A549 (cell line): Measurements from ENCODE around the gene BEST2. TPM values are rescaled to one million over a fixed set of nuclear protein-coding genes. Genes with fewer than 3 reads are reported as not detected.

ENCODE experiments used
- ATAC-seq, 2 experiments: fragments of 200-7000 bp in 1 of 2; fragments of >200 bp in 1 of 2; cut with Nextera tagmentation in 1 of 2; cut with Tn5 transposase in 1 of 2; 3 replicates each; pipeline versions ENCODE4 v1.8.0 to v1.9.1; 2018 to 2020; ENCODE audit warnings: mild to moderate bottlenecking in 1 of 2, moderate library complexity in 1 of 2
- CTCF ChIA-PET: fragments of 300-600 bp; sonication (Branson Sonifier 250); formaldehyde crosslinking; extraction: SDS; loops from one replicate; lab custom pipeline; 2021; ENCODE audit warnings: antibody characterized with exemption, inconsistent platforms; lab: Yijun Ruan, JAX
- POLR2A ChIA-PET: fragments of 350-600 bp; formaldehyde crosslinking; extraction: SDS; loops from one replicate; lab custom pipeline; 2021; ENCODE audit warnings: antibody characterized with exemption, inconsistent platforms; lab: Yijun Ruan, JAX
- DNase-seq, 2 experiments: peaks; one replicate each; pipeline versions ENCODE4 v3.0.0 to v3.0.0-alpha.2; 2011 to 2016; ENCODE audit warnings: low read depth in 1 of 2, low spot score in 1 of 2
- FAIRE-seq: peaks from 2 replicates; lab custom pipeline; 2011; peaks lifted over from hg19 to GRCh38; lab: Jason Lieb, UNC
- H3K27ac ChIP-seq, 2 experiments: fragments of >200 bp; sonication (Bioruptor Twin); formaldehyde crosslinking; 3 replicates each; pipeline ENCODE4 v1.5.1; 2016 to 2017
- H3K4me1 ChIP-seq: fragments of >200 bp; sonication (Bioruptor Twin); formaldehyde crosslinking; 3 replicates; pipeline ENCODE4 v1.6.1; 2016
- H3K4me2 ChIP-seq: fragments of >200 bp; sonication (Bioruptor Twin); formaldehyde crosslinking; 3 replicates; pipeline ENCODE4 v1.6.1; 2016
- H3K4me3 ChIP-seq: fragments of >200 bp; sonication (Bioruptor Twin); formaldehyde crosslinking; 3 replicates; pipeline ENCODE4 v1.5.1; 2016
- H3K9me3 ChIP-seq: fragments of >200 bp; sonication (Bioruptor Twin); formaldehyde crosslinking; 3 replicates; pipeline ENCODE4 v1.6.1; 2016
- CEBPB ChIP-seq, 2 experiments: fragments of >200 bp in 1 of 2; sonication (Bioruptor Twin) in 1 of 2; formaldehyde crosslinking in 1 of 2; IDR thresholded peaks; 2 replicates each; pipeline ENCODE4 v1.6.1; 2012 to 2016
- CHD4 ChIP-seq: fragments of 200-600 bp; sonication (generic); IDR thresholded peaks from 2 replicates; pipeline ENCODE4 v1.6.1; 2016; ENCODE audit warnings: antibody characterized with exemption, mild to moderate bottlenecking, borderline replicate concordance
- CTCF ChIP-seq: fragments of >200 bp; sonication (Bioruptor Twin); formaldehyde crosslinking; IDR thresholded peaks from 3 replicates; pipeline ENCODE4 v1.5.1; 2016
- EP300 ChIP-seq, 2 experiments: fragments of >200 bp; sonication (Bioruptor Twin); formaldehyde crosslinking; IDR thresholded peaks; 2 replicates in 1 of 2; 3 replicates in 1 of 2; pipeline ENCODE4 v1.6.1; 2016 to 2017
- ESRRA ChIP-seq: fragments of 150-350 bp; IDR thresholded peaks from 2 replicates; pipeline ENCODE4 v1.6.1; 2014; ENCODE audit warnings: mild to moderate bottlenecking, low read length, borderline replicate concordance
- FOSB ChIP-seq: fragments of 250-450 bp; sonication (Bioruptor Pico); IDR thresholded peaks from 2 replicates; pipeline ENCODE4 v1.5.0; 2020; ENCODE audit warnings: mild to moderate bottlenecking, moderate library complexity
- HES2 ChIP-seq: fragments of >200 bp; sonication (Bioruptor Twin); formaldehyde crosslinking; IDR thresholded peaks from 2 replicates; pipeline ENCODE4 v1.6.1; 2016
- HOXA7 ChIP-seq: fragments of 250-450 bp; sonication (Bioruptor Pico); IDR thresholded peaks from 2 replicates; pipeline ENCODE4 v1.5.0; 2020; ENCODE audit warnings: mild to moderate bottlenecking, moderate library complexity
- MAFK ChIP-seq: fragments of 450-650 bp; IDR thresholded peaks from 2 replicates; pipeline ENCODE4 v1.6.1; 2014; ENCODE audit not compliant: partially characterized antibody
- MAX ChIP-seq: IDR thresholded peaks from 2 replicates; pipeline ENCODE4 v1.6.1; 2012
- RAD21 ChIP-seq, 2 experiments: fragments of >200 bp in 1 of 2; sonication (Bioruptor Twin) in 1 of 2; formaldehyde crosslinking in 1 of 2; IDR thresholded peaks in 1 of 2; conservative IDR thresholded peaks in 1 of 2; 2 replicates in 1 of 2; 3 replicates in 1 of 2; pipeline ENCODE4 v1.6.1; 2012 to 2018; ENCODE audit warnings: inconsistent platforms in 1 of 2
- RNF2 ChIP-seq: fragments of 200-600 bp; sonication (generic); IDR thresholded peaks from 2 replicates; pipeline ENCODE4 v1.6.1; 2016; ENCODE audit warnings: low read depth, mild to moderate bottlenecking, antibody characterized with exemption, moderate library complexity, borderline replicate concordance
- ZFP36 ChIP-seq: fragments of 450-650 bp; IDR thresholded peaks from 2 replicates; pipeline ENCODE4 v1.6.1; 2014; ENCODE audit warnings: borderline replicate concordance; ENCODE audit not compliant: partially characterized antibody
- WGBS: methylation state at CpG from one replicate; pipeline ENCODE4 v1.1.6; 2017; ENCODE audit errors: missing lambda C conversion rate; 5-methylcytosine and 5-hydroxymethylcytosine counted together
- polyA plus RNA-seq, 4 experiments: library from polyadenylated mRNA; depleted of rRNA in 3 of 4; stranded (reverse); fragments of >200 nt; fragmentation: RNase III in 1 of 4; extraction: RNeasy Plus Mini Kit Qiagen cat#74134 plus additional on column Dnase treatment in 1 of 4; gene quantifications; 2 replicates in 3 of 4; 3 replicates in 1 of 4; pipeline ENCODE4 v1.2.3, GENCODE V29; 2011 to 2017
- TF ChIP-seq, protein P1 (sequence below): fragments of 200-600 bp; sonication (generic); IDR thresholded peaks from 2 replicates; pipeline ENCODE4 v1.6.1; 2016; ENCODE audit warnings: antibody characterized with exemption, mild to moderate bottlenecking, moderate library complexity

BEST2 gene
- polyA plus RNA-seq, 2 of the 4 experiments (the other 2 are of a cell fraction), result not detected

- POLR2A ChIA-PET, result no interaction called here
- WGBS, result 37% methylated on average over 10 of the region's 10 CpGs
- no peaks in the 10 kb centered on the region for H3K9me3 ChIP-seq
- no peak overlapping the region for H3K4me3 ChIP-seq
- H3K4me2 ChIP-seq, result peak overlapping the region; percentile 99
- DNase-seq (no peak), FAIRE-seq (no peak), ATAC-seq (peak; percentile 0 to 6; a peak in 4 of 6 replicates)
- CTCF ChIA-PET, result no interaction called here
- peak overlapping the region; percentile 96 to 99 for H3K27ac ChIP-seq
- TF ChIP-seq CEBPB (IDR thresholded peaks at IDR 0.05) (no peak), MAX (no peak; the same call in 1 of the 2 replicates), MAFK (peak; percentile 7), HOXA7 (CRISPR knock-in tag) (0 out of 2 replicates have a peak, but pooled peaks have one; percentile 20)
- peaks cover 80% of the 10 kb centered on the region for H3K4me1 ChIP-seq
These were observed 32.8 kb downstream of the BEST2 start for GRCh38 chr19:12784394-12784870.

DNA sequence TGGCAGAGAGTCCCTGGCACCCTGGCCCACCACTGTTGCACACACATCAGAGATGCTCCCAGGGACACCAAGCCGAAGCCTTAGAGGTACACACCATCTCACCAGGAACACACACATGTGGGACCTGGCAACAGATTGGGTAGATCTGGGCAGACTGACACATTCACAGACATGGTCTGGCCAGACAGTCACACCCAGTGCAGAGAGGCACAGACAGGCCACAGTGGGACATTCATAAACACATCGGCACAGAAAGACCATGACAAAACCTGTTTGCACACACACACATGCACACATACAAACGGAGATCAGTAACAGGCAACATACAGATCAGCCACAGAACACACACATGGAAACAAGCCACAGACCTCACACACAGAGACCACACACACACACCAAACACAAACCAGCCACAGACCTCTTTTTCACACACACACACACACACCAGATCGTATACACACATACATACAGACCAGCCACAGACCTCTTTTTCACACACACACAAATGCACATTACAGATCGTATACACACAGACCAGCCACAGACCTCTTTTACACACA lies 33.4 kb downstream of the BEST2 start:
- ChIA-PET CTCF (interaction anchor here (5.0 kb wide), 1 partner anchor 8 kb away, joined by 58 read pairs; no protein-coding TSS in a partner anchor), POLR2A (no interaction called here)
- peak overlapping the region; percentile 99 for H3K4me2 ChIP-seq
- 69% methylated on average over 5 of the region's 5 CpGs for WGBS
- H3K27ac ChIP-seq, result peak overlapping the region; percentile 96 to 99
- H3K9me3 ChIP-seq, result no peaks in the 10 kb centered on the region
- no peak overlapping the region for H3K4me3 ChIP-seq
- ATAC-seq (no peak; a peak in 1 of 6 replicates), DNase-seq (peak in 1 of 2 experiments; percentile 37), FAIRE-seq (no peak)
- no peak for TF ChIP-seq HOXA7 (CRISPR knock-in tag)
- no peak for TF ChIP-seq ZFP36
- TF ChIP-seq RNF2, result no peak
- no peak for TF ChIP-seq MAX
- no peak for TF ChIP-seq CTCF
- TF ChIP-seq FOSB (CRISPR knock-in tag), result no peak
- TF ChIP-seq CHD4, result no peak
- peaks cover 75% of the 10 kb centered on the region for H3K4me1 ChIP-seq

DNA sequence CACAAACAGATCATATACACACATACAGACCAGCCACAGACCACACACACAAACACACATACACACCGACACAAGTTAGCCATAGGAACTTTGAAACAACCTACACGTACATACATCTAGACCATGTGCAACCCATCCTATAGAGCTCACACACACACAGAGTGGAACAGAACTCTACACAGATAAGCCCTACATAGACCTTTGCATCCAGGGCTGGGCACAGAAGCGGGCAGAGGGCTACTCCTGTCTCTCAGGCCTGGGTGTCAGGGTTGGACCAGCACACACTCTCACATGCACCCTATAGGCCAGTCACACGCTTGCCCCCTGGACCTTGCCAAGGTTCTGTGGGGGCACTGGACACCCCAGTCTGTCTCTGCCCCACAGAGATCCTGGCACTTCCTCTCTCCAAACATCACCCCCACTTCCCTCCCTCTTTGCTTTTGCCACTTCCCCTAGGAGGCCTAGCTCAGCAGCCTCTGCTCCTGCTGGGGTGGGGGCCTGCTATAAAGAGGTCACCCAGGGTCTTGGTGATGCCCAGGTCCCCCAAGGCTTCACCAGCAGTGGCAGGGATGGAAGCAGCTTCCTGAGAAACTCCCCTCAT lies 33.9 kb downstream of the BEST2 start:
- TF ChIP-seq RAD21 (conservative IDR thresholded peaks at IDR 0.05 in 1 of 2, IDR thresholded peaks at IDR 0.05 in 1 of 2), result no peak
- TF ChIP-seq, protein P1, sequence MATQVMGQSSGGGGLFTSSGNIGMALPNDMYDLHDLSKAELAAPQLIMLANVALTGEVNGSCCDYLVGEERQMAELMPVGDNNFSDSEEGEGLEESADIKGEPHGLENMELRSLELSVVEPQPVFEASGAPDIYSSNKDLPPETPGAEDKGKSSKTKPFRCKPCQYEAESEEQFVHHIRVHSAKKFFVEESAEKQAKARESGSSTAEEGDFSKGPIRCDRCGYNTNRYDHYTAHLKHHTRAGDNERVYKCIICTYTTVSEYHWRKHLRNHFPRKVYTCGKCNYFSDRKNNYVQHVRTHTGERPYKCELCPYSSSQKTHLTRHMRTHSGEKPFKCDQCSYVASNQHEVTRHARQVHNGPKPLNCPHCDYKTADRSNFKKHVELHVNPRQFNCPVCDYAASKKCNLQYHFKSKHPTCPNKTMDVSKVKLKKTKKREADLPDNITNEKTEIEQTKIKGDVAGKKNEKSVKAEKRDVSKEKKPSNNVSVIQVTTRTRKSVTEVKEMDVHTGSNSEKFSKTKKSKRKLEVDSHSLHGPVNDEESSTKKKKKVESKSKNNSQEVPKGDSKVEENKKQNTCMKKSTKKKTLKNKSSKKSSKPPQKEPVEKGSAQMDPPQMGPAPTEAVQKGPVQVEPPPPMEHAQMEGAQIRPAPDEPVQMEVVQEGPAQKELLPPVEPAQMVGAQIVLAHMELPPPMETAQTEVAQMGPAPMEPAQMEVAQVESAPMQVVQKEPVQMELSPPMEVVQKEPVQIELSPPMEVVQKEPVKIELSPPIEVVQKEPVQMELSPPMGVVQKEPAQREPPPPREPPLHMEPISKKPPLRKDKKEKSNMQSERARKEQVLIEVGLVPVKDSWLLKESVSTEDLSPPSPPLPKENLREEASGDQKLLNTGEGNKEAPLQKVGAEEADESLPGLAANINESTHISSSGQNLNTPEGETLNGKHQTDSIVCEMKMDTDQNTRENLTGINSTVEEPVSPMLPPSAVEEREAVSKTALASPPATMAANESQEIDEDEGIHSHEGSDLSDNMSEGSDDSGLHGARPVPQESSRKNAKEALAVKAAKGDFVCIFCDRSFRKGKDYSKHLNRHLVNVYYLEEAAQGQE, result no peak
- no peak for TF ChIP-seq HES2
- no peak for TF ChIP-seq ESRRA
- no peak for TF ChIP-seq CTCF
- TF ChIP-seq EP300 (IDR thresholded peaks at IDR 0.05), result no peak
- Histone ChIP-seq H3K4me2 (peak overlapping the region; percentile 99), H3K9me3 (no peaks in the 10 kb centered on the region), H3K27ac (peak overlapping the region; percentile 96 to 99), H3K4me3 (no peak overlapping the region), H3K4me1 (peaks cover 75% of the 10 kb centered on the region)
- POLR2A ChIA-PET, result interaction anchor here (0.6 kb wide), 1 partner anchor 77 kb away, joined by 3 read pairs; no protein-coding TSS in a partner anchor
- DNase-seq (no peak), ATAC-seq (no peak), FAIRE-seq (no peak)
- 67% methylated on average over 4 of the region's 4 CpGs for WGBS
- CTCF ChIA-PET, result interaction anchor here (3.1 to 5.0 kb wide), 2 partner anchors 8 to 11 kb away, joined by 17 to 58 read pairs; no protein-coding TSS in a partner anchor
